Measurements from ENCODE around the gene TSPEAR. TPM values are rescaled to one million over a fixed set of nuclear protein-coding genes. Genes with fewer than 3 reads are reported as not detected.

Gene TSPEAR
- 0.07 and 0.18 TPM in 2 replicates for total RNA-seq (2016; rRNA removed; fragmentation: Illumina TruSeq; extraction: Trizol)
- 0.09 TPM in 1 of 2 replicates, not detected in the other for total RNA-seq (2016; cell fraction: cytosol; rRNA removed; fragmentation: Illumina TruSeq; extraction: Trizol; ENCODE audit: low read depth)
- total RNA-seq (2016; cell fraction: insoluble cytoplasmic fraction; rRNA removed; fragmentation: Illumina TruSeq; extraction: Trizol): 0.10 and 0.19 TPM in 2 replicates
- total RNA-seq (2016; cell fraction: membrane; rRNA removed; fragmentation: Illumina TruSeq; extraction: Trizol): 0.24 and 0.28 TPM in 2 replicates
- 0.16 TPM in 1 of 2 replicates, not detected in the other for total RNA-seq (2016; cell fraction: nucleus; rRNA removed; fragmentation: Illumina TruSeq; extraction: Trizol)
- 0.32 and 0.33 TPM in 2 replicates for polyA plus RNA-seq (2011; rRNA removed)
- polyA plus RNA-seq (2011; cell fraction: cytosol; rRNA removed): 0.28 and 0.32 TPM in 2 replicates
- polyA plus RNA-seq (2011; cell fraction: nucleus; rRNA removed): 0.59 and 0.71 TPM in 2 replicates
- polyA plus RNA-seq (2012): 0.63 and 0.68 TPM in 2 replicates
- 0.10 and 0.12 TPM in 2 replicates for polyA plus RNA-seq (2016; cell fraction: cytosol; fragmentation: Illumina TruSeq; extraction: Trizol; ENCODE audit: low read depth)
- polyA plus RNA-seq (2016; cell fraction: insoluble cytoplasmic fraction; fragmentation: Illumina TruSeq; extraction: Trizol; ENCODE audit: low read depth): 0.19 and 0.25 TPM in 2 replicates
- polyA plus RNA-seq (2016; cell fraction: membrane; fragmentation: Illumina TruSeq; extraction: Trizol; ENCODE audit: low read depth): 0.31 and 0.42 TPM in 2 replicates
- 0.11 TPM in 1 of 2 replicates, not detected in the other for polyA plus RNA-seq (2016; cell fraction: nucleus; fragmentation: Illumina TruSeq; extraction: Trizol; ENCODE audit: insufficient read depth, low read depth)
- 0.82 TPM in 1 of 2 replicates, not detected in the other for polyA minus RNA-seq (2011; rRNA and poly(A)+ RNA removed; ENCODE audit: low replicate concordance)
- 0.18 and 0.20 TPM in 2 replicates for polyA minus RNA-seq (2011; cell fraction: cytosol; rRNA and poly(A)+ RNA removed)
- polyA minus RNA-seq (2011; cell fraction: nucleus; rRNA and poly(A)+ RNA removed): 0.26 and 0.37 TPM in 2 replicates
- percentile 15 among the genes with signal in this experiment for Bru-seq, nascent RNA
- BruChase-seq, experiment 1, labeled RNA remaining after a 6-hour chase: percentile 16 among the genes with signal in this experiment
- percentile 17 among the genes with signal in this experiment for BruChase-seq, experiment 2, labeled RNA remaining after a 2-hour chase
- long read RNA-seq, experiment 1, partial matches to known transcripts: 0 of 3 reads
- long read RNA-seq, experiment 1, other reads (novel, unspliced or antisense): 3 of 3 reads
- long read RNA-seq, experiment 2, partial matches to known transcripts: 1 of 6 reads
- long read RNA-seq, experiment 2, other reads (novel, unspliced or antisense): 5 of 6 reads

DNA sequence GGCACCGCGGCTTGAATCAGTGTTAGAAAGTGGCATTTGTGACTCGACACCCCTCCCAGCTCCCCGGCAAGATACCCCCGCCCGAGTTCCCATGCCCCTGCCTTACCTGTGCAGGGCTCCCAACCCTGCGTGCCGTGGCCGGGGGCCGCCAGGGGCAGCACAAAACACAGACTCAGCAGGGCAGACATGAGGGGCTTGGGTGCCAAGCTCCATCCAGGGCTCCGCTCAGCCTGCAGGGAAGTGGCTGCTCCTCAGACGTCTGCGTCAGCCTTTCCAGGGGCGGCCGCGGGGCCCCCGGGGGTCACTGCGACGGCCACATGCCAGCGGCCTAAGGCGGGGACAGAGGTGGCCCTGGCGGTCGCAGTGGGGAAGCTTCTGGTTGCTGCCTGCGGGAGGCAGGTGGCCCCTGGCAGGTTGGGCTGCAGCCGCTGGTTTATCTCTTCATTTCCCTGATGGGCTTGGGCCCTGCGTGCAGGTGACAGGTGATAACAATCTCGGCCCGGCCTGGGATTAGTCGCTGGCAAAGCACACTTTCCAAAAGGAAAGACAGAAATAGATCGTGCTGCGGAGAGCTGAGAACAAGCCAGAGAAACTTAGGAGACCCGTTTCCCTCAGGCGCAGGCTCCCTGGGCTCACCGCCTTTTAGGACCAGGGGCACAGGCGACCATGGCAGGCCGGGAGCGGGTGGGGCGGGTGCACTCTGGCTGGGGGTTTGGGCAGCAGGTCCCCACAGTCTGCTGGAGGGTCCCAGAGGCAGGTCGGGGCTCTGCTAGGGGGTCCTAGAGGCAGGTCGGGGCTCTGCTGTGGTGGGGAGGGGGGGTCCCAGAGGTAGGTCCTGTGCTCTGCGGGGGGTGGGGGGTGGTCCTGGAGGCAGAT, at the start of gene TSPEAR:
TSPEAR (minus strand) TSS at position 246 of the 876 bp plus-strand sequence; CDS start at position 188, 58 bp downstream.
- in situ Hi-C loops (cut with HindIII; ENCODE audit: extremely low pct_ligation_motif_present, low pct_unique_long_range_greater_than_20kb): no loop called here
- ChIA-PET POLR2A (no interaction called here), CTCF (ENCODE audit: low intra/inter-chr PET ratio, low total read pairs) (no interaction called here)
- Histone ChIP-seq H3K4me2 (ENCODE audit: low read depth, low read length) (peak within 1 kb of the TSS; percentile 21; the same call in 1 of the 2 replicates), H3K9me3 (ENCODE audit: low read length) (no peaks in the 10 kb centered on the region), H2AFZ (ENCODE audit: low read length) (no peak within 1 kb of the TSS), H3K79me2 (ENCODE audit: insufficient read depth, low read length) (no peaks in the 10 kb centered on the region), H3K4me3 (replicated peaks in 1 of 3; ENCODE audit: insufficient read depth in 1 of 3, low read depth in 2 of 3, low read length in 3 of 3) (no peak within 1 kb of the TSS; a peak in 1 of 6 replicates), H4K20me1 (ENCODE audit: insufficient read depth, low read length) (no peaks in the 10 kb centered on the region), H3K9ac (ENCODE audit: insufficient read depth, low read depth, low read length) (no peak within 1 kb of the TSS), H3K4me1 (ENCODE audit: insufficient read depth, low read length) (peaks cover 16% of the 10 kb centered on the region; the same call in 1 of the 2 replicates), H3K36me3 (replicated peaks in 1 of 2; ENCODE audit: control insufficient read depth in 1 of 2, insufficient read depth in 2 of 2, low read length in 2 of 2) (no peaks in the 10 kb centered on the region), H3K27me3 (ENCODE audit: control insufficient read depth in 1 of 2, insufficient read depth in 2 of 2, low read length in 2 of 2) (peaks cover 16 to 62% of the 10 kb centered on the region in 2 experiments), H3K27ac (ENCODE audit: extremely low read length, insufficient read depth, low read length) (no peak within 1 kb of the TSS)
- 17% methylated on average over 15 of the region's 41 CpGs for WGBS (ENCODE audit: low lambda C conversion rate)
- no TSS peak for BruUV-seq (replicated peaks)
- intact Hi-C loops (cut with micrococcal nuclease; ENCODE audit: unreplicated experiment): no loop called here
- ATAC-seq (peak; percentile 62), FAIRE-seq (no peak), DNase-seq (ENCODE audit: low spot score) (no peak)
- TF ChIP-seq MTA1 (CRISPR knock-in tag; IDR thresholded peaks at IDR 0.05; ENCODE audit: borderline replicate concordance): 0 out of 2 replicates have a peak, but pooled peaks have one; percentile 35
- TF ChIP-seq, protein P1, sequence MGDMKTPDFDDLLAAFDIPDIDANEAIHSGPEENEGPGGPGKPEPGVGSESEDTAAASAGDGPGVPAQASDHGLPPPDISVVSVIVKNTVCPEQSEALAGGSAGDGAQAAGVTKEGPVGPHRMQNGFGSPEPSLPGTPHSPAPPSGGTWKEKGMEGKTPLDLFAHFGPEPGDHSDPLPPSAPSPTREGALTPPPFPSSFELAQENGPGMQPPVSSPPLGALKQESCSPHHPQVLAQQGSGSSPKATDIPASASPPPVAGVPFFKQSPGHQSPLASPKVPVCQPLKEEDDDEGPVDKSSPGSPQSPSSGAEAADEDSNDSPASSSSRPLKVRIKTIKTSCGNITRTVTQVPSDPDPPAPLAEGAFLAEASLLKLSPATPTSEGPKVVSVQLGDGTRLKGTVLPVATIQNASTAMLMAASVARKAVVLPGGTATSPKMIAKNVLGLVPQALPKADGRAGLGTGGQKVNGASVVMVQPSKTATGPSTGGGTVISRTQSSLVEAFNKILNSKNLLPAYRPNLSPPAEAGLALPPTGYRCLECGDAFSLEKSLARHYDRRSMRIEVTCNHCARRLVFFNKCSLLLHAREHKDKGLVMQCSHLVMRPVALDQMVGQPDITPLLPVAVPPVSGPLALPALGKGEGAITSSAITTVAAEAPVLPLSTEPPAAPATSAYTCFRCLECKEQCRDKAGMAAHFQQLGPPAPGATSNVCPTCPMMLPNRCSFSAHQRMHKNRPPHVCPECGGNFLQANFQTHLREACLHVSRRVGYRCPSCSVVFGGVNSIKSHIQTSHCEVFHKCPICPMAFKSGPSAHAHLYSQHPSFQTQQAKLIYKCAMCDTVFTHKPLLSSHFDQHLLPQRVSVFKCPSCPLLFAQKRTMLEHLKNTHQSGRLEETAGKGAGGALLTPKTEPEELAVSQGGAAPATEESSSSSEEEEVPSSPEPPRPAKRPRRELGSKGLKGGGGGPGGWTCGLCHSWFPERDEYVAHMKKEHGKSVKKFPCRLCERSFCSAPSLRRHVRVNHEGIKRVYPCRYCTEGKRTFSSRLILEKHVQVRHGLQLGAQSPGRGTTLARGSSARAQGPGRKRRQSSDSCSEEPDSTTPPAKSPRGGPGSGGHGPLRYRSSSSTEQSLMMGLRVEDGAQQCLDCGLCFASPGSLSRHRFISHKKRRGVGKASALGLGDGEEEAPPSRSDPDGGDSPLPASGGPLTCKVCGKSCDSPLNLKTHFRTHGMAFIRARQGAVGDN (CRISPR knock-in tag; IDR thresholded peaks at IDR 0.05): peak; percentile 46
- TF ChIP-seq, protein P2, sequence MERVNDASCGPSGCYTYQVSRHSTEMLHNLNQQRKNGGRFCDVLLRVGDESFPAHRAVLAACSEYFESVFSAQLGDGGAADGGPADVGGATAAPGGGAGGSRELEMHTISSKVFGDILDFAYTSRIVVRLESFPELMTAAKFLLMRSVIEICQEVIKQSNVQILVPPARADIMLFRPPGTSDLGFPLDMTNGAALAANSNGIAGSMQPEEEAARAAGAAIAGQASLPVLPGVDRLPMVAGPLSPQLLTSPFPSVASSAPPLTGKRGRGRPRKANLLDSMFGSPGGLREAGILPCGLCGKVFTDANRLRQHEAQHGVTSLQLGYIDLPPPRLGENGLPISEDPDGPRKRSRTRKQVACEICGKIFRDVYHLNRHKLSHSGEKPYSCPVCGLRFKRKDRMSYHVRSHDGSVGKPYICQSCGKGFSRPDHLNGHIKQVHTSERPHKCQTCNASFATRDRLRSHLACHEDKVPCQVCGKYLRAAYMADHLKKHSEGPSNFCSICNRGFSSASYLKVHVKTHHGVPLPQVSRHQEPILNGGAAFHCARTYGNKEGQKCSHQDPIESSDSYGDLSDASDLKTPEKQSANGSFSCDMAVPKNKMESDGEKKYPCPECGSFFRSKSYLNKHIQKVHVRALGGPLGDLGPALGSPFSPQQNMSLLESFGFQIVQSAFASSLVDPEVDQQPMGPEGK (CRISPR knock-in tag; IDR thresholded peaks at IDR 0.05): peak; percentile 52; the same call in 1 of the 2 replicates
- no peak for TF ChIP-seq MYNN (CRISPR knock-in tag; IDR thresholded peaks at IDR 0.05; ENCODE audit: low read depth)
- TF ChIP-seq, protein P3, sequence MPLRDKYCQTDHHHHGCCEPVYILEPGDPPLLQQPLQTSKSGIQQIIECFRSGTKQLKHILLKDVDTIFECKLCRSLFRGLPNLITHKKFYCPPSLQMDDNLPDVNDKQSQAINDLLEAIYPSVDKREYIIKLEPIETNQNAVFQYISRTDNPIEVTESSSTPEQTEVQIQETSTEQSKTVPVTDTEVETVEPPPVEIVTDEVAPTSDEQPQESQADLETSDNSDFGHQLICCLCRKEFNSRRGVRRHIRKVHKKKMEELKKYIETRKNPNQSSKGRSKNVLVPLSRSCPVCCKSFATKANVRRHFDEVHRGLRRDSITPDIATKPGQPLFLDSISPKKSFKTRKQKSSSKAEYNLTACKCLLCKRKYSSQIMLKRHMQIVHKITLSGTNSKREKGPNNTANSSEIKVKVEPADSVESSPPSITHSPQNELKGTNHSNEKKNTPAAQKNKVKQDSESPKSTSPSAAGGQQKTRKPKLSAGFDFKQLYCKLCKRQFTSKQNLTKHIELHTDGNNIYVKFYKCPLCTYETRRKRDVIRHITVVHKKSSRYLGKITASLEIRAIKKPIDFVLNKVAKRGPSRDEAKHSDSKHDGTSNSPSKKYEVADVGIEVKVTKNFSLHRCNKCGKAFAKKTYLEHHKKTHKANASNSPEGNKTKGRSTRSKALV (CRISPR knock-in tag; IDR thresholded peaks at IDR 0.05): 0 out of 2 replicates have a peak, but pooled peaks have one; percentile 9
- TF ChIP-seq, protein P4, sequence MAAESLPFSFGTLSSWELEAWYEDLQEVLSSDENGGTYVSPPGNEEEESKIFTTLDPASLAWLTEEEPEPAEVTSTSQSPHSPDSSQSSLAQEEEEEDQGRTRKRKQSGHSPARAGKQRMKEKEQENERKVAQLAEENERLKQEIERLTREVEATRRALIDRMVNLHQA (CRISPR knock-in tag; IDR thresholded peaks at IDR 0.05): no peak
- TF ChIP-seq ZNF713 (CRISPR knock-in tag; IDR thresholded peaks at IDR 0.05): no peak
